ENCODE results near the gene GNAI3. TPM values are rescaled to one million over a fixed set of nuclear protein-coding genes. Genes with fewer than 3 reads are reported as not detected.

The GNAI3 gene
- polyA plus RNA-seq, 1 donor (not counting 4 experiments of a cell fraction or from before 2014, with no cell fraction given): 14.1 TPM

DNA sequence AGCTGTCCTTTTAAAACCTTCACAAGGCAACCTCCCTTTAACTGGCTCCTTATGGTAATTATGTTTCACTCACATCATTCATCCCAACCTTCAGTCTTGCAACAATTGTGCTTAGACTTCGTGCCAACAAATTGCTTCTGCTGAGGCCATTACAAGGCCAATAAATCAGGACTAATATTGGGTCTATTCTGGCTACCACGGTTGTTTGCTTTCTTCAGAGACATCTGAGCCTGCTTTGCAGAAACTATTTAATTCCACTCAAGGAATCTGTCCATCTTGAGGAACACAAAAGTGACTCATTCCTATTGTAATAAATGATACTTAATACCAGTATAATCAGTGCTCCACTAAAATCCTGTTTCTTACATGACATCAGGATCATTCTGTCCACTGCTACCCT lies 104.9 kb downstream of the GNAI3 start:
- no peak for DNase-seq (ENCODE audit: low read depth, low spot score)
- no peaks in the 10 kb centered on the region for H3K79me2 ChIP-seq (ENCODE audit: control insufficient read depth, insufficient read depth, low read length)
- dilution Hi-C loops (cut with MboI; ENCODE audit: extremely low pct_ligation_motif_present, low sequenced_read_pairs): no loop called here
- no peaks in the 10 kb centered on the region for H3K9me3 ChIP-seq (ENCODE audit: control insufficient read depth, low read depth, low read length)
- no peak overlapping the region for H3K4me2 ChIP-seq (ENCODE audit: control insufficient read depth, extremely low read depth, insufficient read depth, low read depth, low read length)
- H3K27ac ChIP-seq (ENCODE audit: control insufficient read depth, insufficient read depth, low read length): no peak overlapping the region
- no peaks in the 10 kb centered on the region for H3K36me3 ChIP-seq (ENCODE audit: control insufficient read depth in 2 of 2, extremely low read depth in 1 of 2, insufficient read depth in 2 of 2, low read length in 2 of 2)
- no peak for TF ChIP-seq EZH2 (IDR thresholded peaks at IDR 0.05; ENCODE audit: low read length)
- TF ChIP-seq, protein P1, sequence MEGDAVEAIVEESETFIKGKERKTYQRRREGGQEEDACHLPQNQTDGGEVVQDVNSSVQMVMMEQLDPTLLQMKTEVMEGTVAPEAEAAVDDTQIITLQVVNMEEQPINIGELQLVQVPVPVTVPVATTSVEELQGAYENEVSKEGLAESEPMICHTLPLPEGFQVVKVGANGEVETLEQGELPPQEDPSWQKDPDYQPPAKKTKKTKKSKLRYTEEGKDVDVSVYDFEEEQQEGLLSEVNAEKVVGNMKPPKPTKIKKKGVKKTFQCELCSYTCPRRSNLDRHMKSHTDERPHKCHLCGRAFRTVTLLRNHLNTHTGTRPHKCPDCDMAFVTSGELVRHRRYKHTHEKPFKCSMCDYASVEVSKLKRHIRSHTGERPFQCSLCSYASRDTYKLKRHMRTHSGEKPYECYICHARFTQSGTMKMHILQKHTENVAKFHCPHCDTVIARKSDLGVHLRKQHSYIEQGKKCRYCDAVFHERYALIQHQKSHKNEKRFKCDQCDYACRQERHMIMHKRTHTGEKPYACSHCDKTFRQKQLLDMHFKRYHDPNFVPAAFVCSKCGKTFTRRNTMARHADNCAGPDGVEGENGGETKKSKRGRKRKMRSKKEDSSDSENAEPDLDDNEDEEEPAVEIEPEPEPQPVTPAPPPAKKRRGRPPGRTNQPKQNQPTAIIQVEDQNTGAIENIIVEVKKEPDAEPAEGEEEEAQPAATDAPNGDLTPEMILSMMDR (optimal IDR thresholded peaks at IDR 0.05 in 1 of 3, IDR thresholded peaks at IDR 0.05 in 1 of 3, conservative IDR thresholded peaks at IDR 0.05 in 1 of 3; ENCODE audit: extremely low read depth in 1 of 3, insufficient read depth in 2 of 3, low read length in 3 of 3): no peak
- no peaks in the 10 kb centered on the region for H4K20me1 ChIP-seq (ENCODE audit: control insufficient read depth, extremely low read depth, insufficient read depth, low read length)
- no peaks in the 10 kb centered on the region for H3K27me3 ChIP-seq (ENCODE audit: control insufficient read depth, extremely low read depth, insufficient read depth, low read length)
- no peak overlapping the region for H3K4me3 ChIP-seq (ENCODE audit: control insufficient read depth in 2 of 3, extremely low read depth in 1 of 3, insufficient read depth in 2 of 3, low read depth in 1 of 3, low read length in 3 of 3)
- H3K4me1 ChIP-seq (ENCODE audit: control insufficient read depth, extremely low read depth, insufficient read depth, low read length): peaks cover 7% of the 10 kb centered on the region
- no peaks in the 10 kb centered on the region for H3K9me1 ChIP-seq (ENCODE audit: control insufficient read depth, extremely low read depth, insufficient read depth, low read length)
- no peak for FAIRE-seq
- H2AFZ ChIP-seq (ENCODE audit: control insufficient read depth, low read length): no peak overlapping the region
- H3K9ac ChIP-seq (ENCODE audit: control insufficient read depth, extremely low read depth, insufficient read depth, low read length): no peak overlapping the region

DNA sequence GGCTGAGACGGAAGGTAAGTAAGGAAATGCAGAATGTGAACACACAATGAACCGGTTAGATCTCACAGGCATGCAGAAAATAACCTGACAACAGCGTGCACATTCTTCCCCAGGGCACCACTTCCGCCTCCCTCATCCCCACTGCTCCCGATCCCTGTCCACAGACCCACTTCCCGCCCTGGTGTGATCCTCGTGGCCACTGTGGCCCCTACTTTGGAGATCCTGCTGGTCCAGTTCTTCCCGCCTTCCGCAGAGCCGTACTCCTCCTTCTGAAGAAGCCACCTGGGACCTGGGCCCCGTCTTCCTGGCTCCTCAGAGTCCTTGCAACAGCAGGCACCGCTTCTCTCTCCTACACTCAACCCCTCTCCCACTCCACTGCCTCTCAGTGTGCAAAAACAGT lies 106.1 kb downstream of the GNAI3 start:
- no peaks in the 10 kb centered on the region for H3K36me3 ChIP-seq (ENCODE audit: control insufficient read depth in 2 of 2, extremely low read depth in 1 of 2, insufficient read depth in 2 of 2, low read length in 2 of 2)
- H3K9me3 ChIP-seq (ENCODE audit: control insufficient read depth, low read depth, low read length): no peaks in the 10 kb centered on the region
- TF ChIP-seq, protein P1 (optimal IDR thresholded peaks at IDR 0.05 in 1 of 3, IDR thresholded peaks at IDR 0.05 in 1 of 3, conservative IDR thresholded peaks at IDR 0.05 in 1 of 3; ENCODE audit: extremely low read depth in 1 of 3, insufficient read depth in 2 of 3, low read length in 3 of 3): no peak
- no peak for TF ChIP-seq EZH2 (IDR thresholded peaks at IDR 0.05; ENCODE audit: low read length)
- no peaks in the 10 kb centered on the region for H3K79me2 ChIP-seq (ENCODE audit: control insufficient read depth, insufficient read depth, low read length)
- DNase-seq (ENCODE audit: low read depth, low spot score) (no peak), FAIRE-seq (no peak)
- H3K4me2 ChIP-seq (ENCODE audit: control insufficient read depth, extremely low read depth, insufficient read depth, low read depth, low read length): no peak overlapping the region
- no peaks in the 10 kb centered on the region for H4K20me1 ChIP-seq (ENCODE audit: control insufficient read depth, extremely low read depth, insufficient read depth, low read length)
- no peak overlapping the region for H3K9ac ChIP-seq (ENCODE audit: control insufficient read depth, extremely low read depth, insufficient read depth, low read length)
- H3K9me1 ChIP-seq (ENCODE audit: control insufficient read depth, extremely low read depth, insufficient read depth, low read length): no peaks in the 10 kb centered on the region
- no peak overlapping the region for H2AFZ ChIP-seq (ENCODE audit: control insufficient read depth, low read length)
- peaks cover 7% of the 10 kb centered on the region for H3K4me1 ChIP-seq (ENCODE audit: control insufficient read depth, extremely low read depth, insufficient read depth, low read length)
- H3K4me3 ChIP-seq (ENCODE audit: control insufficient read depth in 2 of 3, extremely low read depth in 1 of 3, insufficient read depth in 2 of 3, low read depth in 1 of 3, low read length in 3 of 3): no peak overlapping the region
- H3K27ac ChIP-seq (ENCODE audit: control insufficient read depth, insufficient read depth, low read length): no peak overlapping the region
- no peaks in the 10 kb centered on the region for H3K27me3 ChIP-seq (ENCODE audit: control insufficient read depth, extremely low read depth, insufficient read depth, low read length)
- dilution Hi-C loops (cut with MboI; ENCODE audit: extremely low pct_ligation_motif_present, low sequenced_read_pairs): no loop called here
